Testis (tissue), 3 donors: ENCODE measurements around the gene MRM2. TPM values are rescaled to one million over a fixed set of nuclear protein-coding genes. Genes with fewer than 3 reads are reported as not detected.

Source experiments
- DNase-seq: peaks from one replicate; pipeline ENCODE4 v3.0.0-alpha.2; 2019
- H3K27ac ChIP-seq, 2 donors: fragments of 200-600 bp; sonication (generic); one replicate each; pipeline ENCODE4 v1.5.1; 2019
- H3K27me3 ChIP-seq: fragments of 200-600 bp; sonication (generic); one replicate; pipeline ENCODE4 v1.5.1; 2019
- H3K36me3 ChIP-seq: fragments of 200-600 bp; sonication (generic); one replicate; pipeline ENCODE4 v1.5.1; 2017; ENCODE audit warnings: low read depth; ENCODE audit errors: missing control alignments
- H3K4me1 ChIP-seq: fragments of 200-600 bp; sonication (generic); one replicate; pipeline ENCODE4 v1.5.1; 2019
- H3K4me3 ChIP-seq, 2 donors: fragments of 200-600 bp; sonication (generic); one replicate each; pipeline ENCODE4 v1.5.1; 2017 to 2019
- H3K9me3 ChIP-seq: fragments of 200-600 bp; sonication (generic); one replicate; pipeline ENCODE4 v1.5.1; 2017
- CTCF ChIP-seq, 3 experiments: fragments of 450-650 bp in 2 of 3; fragments of 200-600 bp in 1 of 3; sonication (generic) in 1 of 3; IDR thresholded peaks; one replicate each; pipeline ENCODE4 v1.5.1; 2016 to 2019; ENCODE audit warnings: antibody characterized with exemption in 3 of 3, mild to moderate bottlenecking in 2 of 3, moderate library complexity in 1 of 3
- POLR2A ChIP-seq: fragments of 450-650 bp; IDR thresholded peaks from one replicate; pipeline ENCODE4 v1.6.1; 2017; ENCODE audit warnings: antibody characterized with exemption, mild to moderate bottlenecking, moderate library complexity
- WGBS, 2 donors: methylation state at CpG; one replicate each; pipeline ENCODE4 v1.1.5; 2018; 5-methylcytosine and 5-hydroxymethylcytosine counted together
- intact Hi-C: fragments of 100-400 bp; cut with DNase I; formaldehyde crosslinking; loops from one replicate; pipeline ENCODE4 v1.15.1; 2023; ENCODE audit warnings: low total_unique reads
- polyA plus RNA-seq: library from polyadenylated mRNA; stranded (reverse); fragments of 350-450 nt; fragmentation: Illumina TruSeq; extraction: RNeasy Lipid Tissue Mini Kit (QIAGEN cat#74804); gene quantifications from one replicate; pipeline ENCODE4 v1.2.3, GENCODE V29; 2014; ENCODE audit warnings: low read depth, low replicate concordance; ENCODE audit not compliant: insufficient read depth
- total RNA-seq, 2 donors: library from RNA; depleted of rRNA; stranded (reverse); fragments of >200 nt; gene quantifications; one replicate each; pipeline ENCODE4 v1.2.3, GENCODE V29; 2016

MRM2 gene
- total and polyA plus RNA-seq, 3 donors from 2014 or later = 18.1 to 31.2 (median 20.5) TPM

GRCh38 chr7:2208712-2209111 lies 33.3 kb downstream of the MRM2 start:
- intact Hi-C loops = no loop called here
- WGBS, 2 donors = 92 to 93% methylated on average over 16 of the region's 16 CpGs
- peaks cover 5% of the 10 kb centered on the region for H3K4me1 ChIP-seq
- TF ChIP-seq CTCF (IDR thresholded peaks at IDR 0.05) (no peak), POLR2A (no peak)
- no peak for DNase-seq
- no peaks in the 10 kb centered on the region for H3K36me3 ChIP-seq
- H3K27ac ChIP-seq = no peak overlapping the region
- H3K4me3 ChIP-seq = no peak overlapping the region
- no peaks in the 10 kb centered on the region for H3K27me3 ChIP-seq
- H3K9me3 ChIP-seq = no peaks in the 10 kb centered on the region

- DNase-seq = no peak
- intact Hi-C loops = no loop called here
- WGBS, 2 donors = 82 to 88% methylated on average over 16 of the region's 16 CpGs
- no peak for TF ChIP-seq CTCF (IDR thresholded peaks at IDR 0.05)
- no peak for TF ChIP-seq POLR2A
- peaks cover 5% of the 10 kb centered on the region for H3K4me1 ChIP-seq
- H3K36me3 ChIP-seq = no peaks in the 10 kb centered on the region
- H3K4me3 ChIP-seq = no peak overlapping the region
- H3K27me3 ChIP-seq = no peaks in the 10 kb centered on the region
- no peaks in the 10 kb centered on the region for H3K9me3 ChIP-seq
- H3K27ac ChIP-seq = no peak overlapping the region
These were observed 36.8 kb downstream of the MRM2 start for GRCh38 chr7:2205036-2205780.

GRCh38 chr7:2204446-2204845 lies 37.6 kb downstream of the MRM2 start:
- 95 to 96% methylated on average over 11 of the region's 11 CpGs for WGBS, 2 donors
- peaks cover 5% of the 10 kb centered on the region for H3K4me1 ChIP-seq
- no peak overlapping the region for H3K4me3 ChIP-seq
- H3K36me3 ChIP-seq = no peaks in the 10 kb centered on the region
- DNase-seq = no peak
- no peaks in the 10 kb centered on the region for H3K9me3 ChIP-seq
- H3K27ac ChIP-seq = no peak overlapping the region
- no peaks in the 10 kb centered on the region for H3K27me3 ChIP-seq
- intact Hi-C loops = no loop called here
- TF ChIP-seq POLR2A = no peak

GRCh38 chr7:2203766-2204300 lies 38.2 kb downstream of the MRM2 start:
- WGBS, 2 donors = 48 to 77% methylated on average over 13 of the region's 13 CpGs
- no peaks in the 10 kb centered on the region for H3K9me3 ChIP-seq
- DNase-seq = no peak
- intact Hi-C loops = no loop called here
- no peaks in the 10 kb centered on the region for H3K27me3 ChIP-seq
- TF ChIP-seq CTCF (IDR thresholded peaks at IDR 0.05) = no peak
- TF ChIP-seq POLR2A = no peak
- peaks cover 5% of the 10 kb centered on the region for H3K4me1 ChIP-seq
- H3K27ac ChIP-seq = no peak overlapping the region
- no peaks in the 10 kb centered on the region for H3K36me3 ChIP-seq
- H3K4me3 ChIP-seq = no peak overlapping the region

- intact Hi-C loops = no loop called here
- Histone ChIP-seq H3K4me3 (no peak overlapping the region), H3K9me3 (no peaks in the 10 kb centered on the region), H3K27ac (no peak overlapping the region), H3K4me1 (peaks cover 5% of the 10 kb centered on the region), H3K27me3 (no peaks in the 10 kb centered on the region), H3K36me3 (no peaks in the 10 kb centered on the region)
- no peak for TF ChIP-seq POLR2A
- no peak for TF ChIP-seq CTCF (IDR thresholded peaks at IDR 0.05)
- 80 to 84% methylated on average over 19 to 20 of the region's 20 CpGs for WGBS, 2 donors
- DNase-seq = no peak
These were observed 38.9 kb downstream of the MRM2 start for GRCh38 chr7:2202901-2203765.
